GM23338 (cell line): ENCODE data around the gene TM6SF1. TPM values are rescaled to one million over a fixed set of nuclear protein-coding genes. Genes with fewer than 3 reads are reported as not detected.

Experiments
- ATAC-seq: fragments of 200-7000 bp; cut with Tn5 transposase; 3 replicates; pipeline ENCODE4 v1.9.1; 2020
- DNase-seq: peaks from one replicate; pipeline ENCODE4 v3.0.0-alpha.2; 2015; ENCODE audit warnings: low spot score
- H2AFZ ChIP-seq: fragments of 200-600 bp; sonication (generic); 2 replicates; pipeline ENCODE4 v1.8.0; 2016; ENCODE audit warnings: antibody characterized with exemption, mild to moderate bottlenecking, moderate library complexity
- H3F3A ChIP-seq: fragments of 200-600 bp; sonication (generic); replicated peaks from 2 replicates; pipeline ENCODE4 v1.8.0; 2017; ENCODE audit warnings: antibody characterized with exemption, mixed run types, low read depth
- H3K27ac ChIP-seq: fragments of 200-600 bp; sonication (generic); 2 replicates; pipeline ENCODE4 v1.6.1; 2016; ENCODE audit warnings: low read depth
- H3K27me3 ChIP-seq: fragments of 200-600 bp; sonication (generic); 2 replicates; pipeline ENCODE4 v1.8.0; 2016; ENCODE audit warnings: mild to moderate bottlenecking, mixed run types, moderate library complexity; ENCODE audit not compliant: insufficient read depth
- H3K36me3 ChIP-seq: fragments of 200-600 bp; sonication (generic); 2 replicates; pipeline ENCODE4 v1.8.0; 2016; ENCODE audit warnings: mild to moderate bottlenecking; ENCODE audit not compliant: insufficient read depth
- H3K4me1 ChIP-seq: fragments of 200-600 bp; sonication (generic); 2 replicates; pipeline ENCODE4 v1.8.0; 2016; ENCODE audit warnings: mild to moderate bottlenecking, moderate library complexity; ENCODE audit not compliant: insufficient read depth
- H3K4me2 ChIP-seq: fragments of 200-600 bp; sonication (generic); 2 replicates; pipeline ENCODE4 v1.7.1; 2017; ENCODE audit warnings: mixed run types
- H3K4me3 ChIP-seq: fragments of 200-600 bp; sonication (generic); 2 replicates; pipeline ENCODE4 v1.6.1; 2016; ENCODE audit warnings: mixed run types
- H3K79me2 ChIP-seq: fragments of 200-600 bp; sonication (generic); replicated peaks from 2 replicates; pipeline ENCODE4 v1.8.0; 2017; ENCODE audit warnings: mild to moderate bottlenecking; ENCODE audit not compliant: insufficient read depth
- H3K9me2 ChIP-seq: fragments of 200-600 bp; sonication (generic); 2 replicates; pipeline ENCODE4 v1.8.0; 2017; ENCODE audit not compliant: insufficient read depth
- H4K20me1 ChIP-seq: fragments of 200-600 bp; sonication (generic); replicated peaks from 2 replicates; pipeline ENCODE4 v1.8.0; 2017; ENCODE audit warnings: mild to moderate bottlenecking; ENCODE audit not compliant: insufficient read depth
- H3K27ac Mint-ChIP-seq: 2 replicates; pipeline ENCODE4 v1.8.0; 2020; ENCODE audit warnings: inconsistent platforms, mild to moderate bottlenecking, moderate library complexity, mixed read lengths
- H3K27me3 Mint-ChIP-seq: 3 replicates; pipeline ENCODE4 v1.8.0; 2022; ENCODE audit warnings: low read depth, mild to moderate bottlenecking, moderate library complexity, mixed read lengths, inconsistent platforms; ENCODE audit not compliant: insufficient read depth, poor library complexity
- H3K36me3 Mint-ChIP-seq: 3 replicates; pipeline ENCODE4 v1.8.0; 2021; ENCODE audit warnings: low read depth, mild to moderate bottlenecking, inconsistent platforms, moderate library complexity, mixed read lengths
- H3K4me1 Mint-ChIP-seq: 3 replicates; pipeline ENCODE4 v1.8.0; 2020; ENCODE audit warnings: mild to moderate bottlenecking, inconsistent platforms, mixed read lengths
- H3K4me3 Mint-ChIP-seq: 3 replicates; pipeline ENCODE4 v1.8.0; 2021; ENCODE audit warnings: moderate library complexity, mild to moderate bottlenecking, inconsistent platforms, mixed read lengths
- H3K9me3 Mint-ChIP-seq: 3 replicates; pipeline ENCODE4 v1.8.0; 2020; ENCODE audit warnings: moderate library complexity, mild to moderate bottlenecking, inconsistent platforms, mixed read lengths
- CREB1 ChIP-seq: fragments of 250-450 bp; sonication (Bioruptor Pico); IDR thresholded peaks from 2 replicates; pipeline ENCODE4 v1.5.0; 2020; ENCODE audit warnings: low read depth, mild to moderate bottlenecking, moderate library complexity
- EZH2 ChIP-seq: fragments of 200-600 bp; sonication (generic); IDR thresholded peaks from one replicate; pipeline ENCODE4 v1.8.0; 2017; ENCODE audit warnings: antibody characterized with exemption, mild to moderate bottlenecking, low read depth; ENCODE audit not compliant: unreplicated experiment
- EZH2phosphoT487 ChIP-seq: fragments of 200-600 bp; sonication (generic); IDR thresholded peaks from one replicate; pipeline ENCODE4 v1.8.1; 2018; ENCODE audit warnings: antibody characterized with exemption; ENCODE audit not compliant: unreplicated experiment
- JUNB ChIP-seq: IDR thresholded peaks from one replicate; pipeline ENCODE4 v1.6.1; 2016; ENCODE audit warnings: antibody characterized with exemption; ENCODE audit not compliant: unreplicated experiment
- NANOG ChIP-seq: IDR thresholded peaks from 2 replicates; pipeline ENCODE4 v1.6.1; 2016; ENCODE audit warnings: antibody characterized with exemption, borderline replicate concordance
- ZNF114 ChIP-seq: fragments of 250-450 bp; sonication (Bioruptor Pico); IDR thresholded peaks from 2 replicates; pipeline ENCODE4 v1.5.0; 2020; ENCODE audit warnings: mild to moderate bottlenecking, moderate library complexity
- ZNF331 ChIP-seq: fragments of 250-450 bp; sonication (Bioruptor Pico); IDR thresholded peaks from 2 replicates; pipeline ENCODE4 v1.5.0; 2020; ENCODE audit warnings: low read depth, mild to moderate bottlenecking, moderate library complexity
- polyA plus RNA-seq: library from polyadenylated mRNA; unstranded; fragments of >200 nt; fragmentation: Nextera tagmentation; extraction: Ambion mirVana; gene quantifications from 2 replicates; pipeline ENCODE4 v1.2.1, GENCODE V29; 2016
- total RNA-seq: library from RNA; depleted of rRNA; stranded (reverse); fragments of >200 nt; shearing (Covaris generic); gene quantifications from 2 replicates; pipeline ENCODE4 v1.2.3, GENCODE V29; 2014
- TF ChIP-seq, protein P1 (sequence below): IDR thresholded peaks from one replicate; pipeline ENCODE4 v1.6.1; 2018; ENCODE audit warnings: antibody characterized with exemption; ENCODE audit not compliant: unreplicated experiment
- TF ChIP-seq, protein P2 (sequence below): fragments of 250-450 bp; sonication (Bioruptor Pico); IDR thresholded peaks from 2 replicates; pipeline ENCODE4 v1.5.0; 2020; ENCODE audit warnings: mild to moderate bottlenecking, moderate library complexity
- TF ChIP-seq, protein P3 (sequence below), 2 experiments: fragments of 200-600 bp in 1 of 2; sonication (generic) in 1 of 2; conservative IDR thresholded peaks; 2 replicates each; pipeline versions ENCODE4 v1.5.1 to v1.6.1; 2016 to 2017; ENCODE audit warnings: antibody characterized with exemption in 2 of 2, low read depth in 2 of 2, mild to moderate bottlenecking in 2 of 2, moderate library complexity in 1 of 2

The TM6SF1 gene
- total and polyA plus RNA-seq, 2 experiments from 2014 or later = 0.80 to 1.5 TPM

DNA sequence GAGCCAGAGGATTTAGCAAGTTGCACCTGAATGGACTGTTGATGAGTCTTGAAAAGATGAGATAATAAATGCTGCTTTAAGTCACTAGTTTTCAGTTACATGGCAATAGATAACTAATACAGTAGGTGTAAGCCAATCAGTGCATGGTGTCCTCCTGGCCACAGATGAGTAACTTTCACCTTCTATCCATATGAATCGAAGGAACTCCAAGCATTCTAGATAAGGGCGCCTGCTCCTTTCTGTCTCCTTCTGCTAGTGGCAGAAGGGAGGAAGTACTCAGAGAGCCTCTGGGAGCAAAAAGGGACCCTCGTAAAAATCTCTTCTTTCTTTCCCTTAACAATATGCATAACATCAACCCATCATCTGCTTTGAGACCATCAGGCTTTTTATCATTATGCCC lies 37.3 kb downstream of the TM6SF1 start:
- TF ChIP-seq JUNB (no peak), EZH2phosphoT487 (no peak), EZH2 (no peak), ZNF114 (CRISPR knock-in tag) (no peak), NANOG (no peak), ZNF331 (CRISPR knock-in tag) (no peak), CREB1 (no peak)
- TF ChIP-seq, protein P1, sequence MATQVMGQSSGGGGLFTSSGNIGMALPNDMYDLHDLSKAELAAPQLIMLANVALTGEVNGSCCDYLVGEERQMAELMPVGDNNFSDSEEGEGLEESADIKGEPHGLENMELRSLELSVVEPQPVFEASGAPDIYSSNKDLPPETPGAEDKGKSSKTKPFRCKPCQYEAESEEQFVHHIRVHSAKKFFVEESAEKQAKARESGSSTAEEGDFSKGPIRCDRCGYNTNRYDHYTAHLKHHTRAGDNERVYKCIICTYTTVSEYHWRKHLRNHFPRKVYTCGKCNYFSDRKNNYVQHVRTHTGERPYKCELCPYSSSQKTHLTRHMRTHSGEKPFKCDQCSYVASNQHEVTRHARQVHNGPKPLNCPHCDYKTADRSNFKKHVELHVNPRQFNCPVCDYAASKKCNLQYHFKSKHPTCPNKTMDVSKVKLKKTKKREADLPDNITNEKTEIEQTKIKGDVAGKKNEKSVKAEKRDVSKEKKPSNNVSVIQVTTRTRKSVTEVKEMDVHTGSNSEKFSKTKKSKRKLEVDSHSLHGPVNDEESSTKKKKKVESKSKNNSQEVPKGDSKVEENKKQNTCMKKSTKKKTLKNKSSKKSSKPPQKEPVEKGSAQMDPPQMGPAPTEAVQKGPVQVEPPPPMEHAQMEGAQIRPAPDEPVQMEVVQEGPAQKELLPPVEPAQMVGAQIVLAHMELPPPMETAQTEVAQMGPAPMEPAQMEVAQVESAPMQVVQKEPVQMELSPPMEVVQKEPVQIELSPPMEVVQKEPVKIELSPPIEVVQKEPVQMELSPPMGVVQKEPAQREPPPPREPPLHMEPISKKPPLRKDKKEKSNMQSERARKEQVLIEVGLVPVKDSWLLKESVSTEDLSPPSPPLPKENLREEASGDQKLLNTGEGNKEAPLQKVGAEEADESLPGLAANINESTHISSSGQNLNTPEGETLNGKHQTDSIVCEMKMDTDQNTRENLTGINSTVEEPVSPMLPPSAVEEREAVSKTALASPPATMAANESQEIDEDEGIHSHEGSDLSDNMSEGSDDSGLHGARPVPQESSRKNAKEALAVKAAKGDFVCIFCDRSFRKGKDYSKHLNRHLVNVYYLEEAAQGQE = no peak
- TF ChIP-seq, protein P2, sequence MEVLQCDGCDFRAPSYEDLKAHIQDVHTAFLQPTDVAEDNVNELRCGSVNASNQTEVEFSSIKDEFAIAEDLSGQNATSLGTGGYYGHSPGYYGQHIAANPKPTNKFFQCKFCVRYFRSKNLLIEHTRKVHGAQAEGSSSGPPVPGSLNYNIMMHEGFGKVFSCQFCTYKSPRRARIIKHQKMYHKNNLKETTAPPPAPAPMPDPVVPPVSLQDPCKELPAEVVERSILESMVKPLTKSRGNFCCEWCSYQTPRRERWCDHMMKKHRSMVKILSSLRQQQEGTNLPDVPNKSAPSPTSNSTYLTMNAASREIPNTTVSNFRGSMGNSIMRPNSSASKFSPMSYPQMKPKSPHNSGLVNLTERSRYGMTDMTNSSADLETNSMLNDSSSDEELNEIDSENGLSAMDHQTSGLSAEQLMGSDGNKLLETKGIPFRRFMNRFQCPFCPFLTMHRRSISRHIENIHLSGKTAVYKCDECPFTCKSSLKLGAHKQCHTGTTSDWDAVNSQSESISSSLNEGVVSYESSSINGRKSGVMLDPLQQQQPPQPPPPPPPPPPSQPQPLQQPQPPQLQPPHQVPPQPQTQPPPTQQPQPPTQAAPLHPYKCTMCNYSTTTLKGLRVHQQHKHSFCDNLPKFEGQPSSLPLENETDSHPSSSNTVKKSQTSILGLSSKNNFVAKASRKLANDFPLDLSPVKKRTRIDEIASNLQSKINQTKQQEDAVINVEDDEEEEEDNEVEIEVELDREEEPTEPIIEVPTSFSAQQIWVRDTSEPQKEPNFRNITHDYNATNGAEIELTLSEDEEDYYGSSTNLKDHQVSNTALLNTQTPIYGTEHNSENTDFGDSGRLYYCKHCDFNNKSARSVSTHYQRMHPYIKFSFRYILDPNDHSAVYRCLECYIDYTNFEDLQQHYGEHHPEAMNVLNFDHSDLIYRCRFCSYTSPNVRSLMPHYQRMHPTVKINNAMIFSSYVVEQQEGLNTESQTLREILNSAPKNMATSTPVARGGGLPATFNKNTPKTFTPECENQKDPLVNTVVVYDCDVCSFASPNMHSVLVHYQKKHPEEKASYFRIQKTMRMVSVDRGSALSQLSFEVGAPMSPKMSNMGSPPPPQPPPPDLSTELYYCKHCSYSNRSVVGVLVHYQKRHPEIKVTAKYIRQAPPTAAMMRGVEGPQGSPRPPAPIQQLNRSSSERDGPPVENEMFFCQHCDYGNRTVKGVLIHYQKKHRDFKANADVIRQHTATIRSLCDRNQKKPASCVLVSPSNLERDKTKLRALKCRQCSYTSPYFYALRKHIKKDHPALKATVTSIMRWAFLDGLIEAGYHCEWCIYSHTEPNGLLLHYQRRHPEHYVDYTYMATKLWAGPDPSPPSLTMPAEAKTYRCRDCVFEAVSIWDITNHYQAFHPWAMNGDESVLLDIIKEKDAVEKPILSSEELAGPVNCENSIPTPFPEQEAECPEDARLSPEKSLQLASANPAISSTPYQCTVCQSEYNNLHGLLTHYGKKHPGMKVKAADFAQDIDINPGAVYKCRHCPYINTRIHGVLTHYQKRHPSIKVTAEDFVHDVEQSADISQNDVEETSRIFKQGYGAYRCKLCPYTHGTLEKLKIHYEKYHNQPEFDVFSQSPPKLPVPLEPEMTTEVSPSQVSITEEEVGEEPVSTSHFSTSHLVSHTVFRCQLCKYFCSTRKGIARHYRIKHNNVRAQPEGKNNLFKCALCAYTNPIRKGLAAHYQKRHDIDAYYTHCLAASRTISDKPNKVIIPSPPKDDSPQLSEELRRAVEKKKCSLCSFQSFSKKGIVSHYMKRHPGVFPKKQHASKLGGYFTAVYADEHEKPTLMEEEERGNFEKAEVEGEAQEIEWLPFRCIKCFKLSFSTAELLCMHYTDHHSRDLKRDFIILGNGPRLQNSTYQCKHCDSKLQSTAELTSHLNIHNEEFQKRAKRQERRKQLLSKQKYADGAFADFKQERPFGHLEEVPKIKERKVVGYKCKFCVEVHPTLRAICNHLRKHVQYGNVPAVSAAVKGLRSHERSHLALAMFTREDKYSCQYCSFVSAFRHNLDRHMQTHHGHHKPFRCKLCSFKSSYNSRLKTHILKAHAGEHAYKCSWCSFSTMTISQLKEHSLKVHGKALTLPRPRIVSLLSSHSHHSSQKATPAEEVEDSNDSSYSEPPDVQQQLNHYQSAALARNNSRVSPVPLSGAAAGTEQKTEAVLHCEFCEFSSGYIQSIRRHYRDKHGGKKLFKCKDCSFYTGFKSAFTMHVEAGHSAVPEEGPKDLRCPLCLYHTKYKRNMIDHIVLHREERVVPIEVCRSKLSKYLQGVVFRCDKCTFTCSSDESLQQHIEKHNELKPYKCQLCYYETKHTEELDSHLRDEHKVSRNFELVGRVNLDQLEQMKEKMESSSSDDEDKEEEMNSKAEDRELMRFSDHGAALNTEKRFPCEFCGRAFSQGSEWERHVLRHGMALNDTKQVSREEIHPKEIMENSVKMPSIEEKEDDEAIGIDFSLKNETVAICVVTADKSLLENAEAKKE (CRISPR knock-in tag) = no peak
- TF ChIP-seq, protein P3, sequence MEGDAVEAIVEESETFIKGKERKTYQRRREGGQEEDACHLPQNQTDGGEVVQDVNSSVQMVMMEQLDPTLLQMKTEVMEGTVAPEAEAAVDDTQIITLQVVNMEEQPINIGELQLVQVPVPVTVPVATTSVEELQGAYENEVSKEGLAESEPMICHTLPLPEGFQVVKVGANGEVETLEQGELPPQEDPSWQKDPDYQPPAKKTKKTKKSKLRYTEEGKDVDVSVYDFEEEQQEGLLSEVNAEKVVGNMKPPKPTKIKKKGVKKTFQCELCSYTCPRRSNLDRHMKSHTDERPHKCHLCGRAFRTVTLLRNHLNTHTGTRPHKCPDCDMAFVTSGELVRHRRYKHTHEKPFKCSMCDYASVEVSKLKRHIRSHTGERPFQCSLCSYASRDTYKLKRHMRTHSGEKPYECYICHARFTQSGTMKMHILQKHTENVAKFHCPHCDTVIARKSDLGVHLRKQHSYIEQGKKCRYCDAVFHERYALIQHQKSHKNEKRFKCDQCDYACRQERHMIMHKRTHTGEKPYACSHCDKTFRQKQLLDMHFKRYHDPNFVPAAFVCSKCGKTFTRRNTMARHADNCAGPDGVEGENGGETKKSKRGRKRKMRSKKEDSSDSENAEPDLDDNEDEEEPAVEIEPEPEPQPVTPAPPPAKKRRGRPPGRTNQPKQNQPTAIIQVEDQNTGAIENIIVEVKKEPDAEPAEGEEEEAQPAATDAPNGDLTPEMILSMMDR (conservative IDR thresholded peaks at IDR 0.05; ENCODE audit: low read depth in 2 of 2) = no peak
- DNase-seq (peak; percentile 28), ATAC-seq (peak; percentile 32; the same call in 1 of the 3 replicates)
- no peak overlapping the region for H3K27ac Mint-ChIP-seq
- peaks cover 6% of the 10 kb centered on the region; the same call in 2 of the 3 replicates for H3K4me1 Mint-ChIP-seq
- H4K20me1 ChIP-seq = 0 out of 2 replicates have a peak, but pooled peaks cover 4% of the 10 kb centered on the region
- no peaks in the 10 kb centered on the region; the same call in 2 of the 3 replicates for H3K9me3 Mint-ChIP-seq
- no peaks in the 10 kb centered on the region for H3K79me2 ChIP-seq
- H3K36me3 ChIP-seq = peaks cover 13% of the 10 kb centered on the region
- H3F3A ChIP-seq = no peaks in the 10 kb centered on the region; the same call in 1 of the 2 replicates
- H3K9me2 ChIP-seq = no peaks in the 10 kb centered on the region
- H3K4me2 ChIP-seq = no peak overlapping the region
- no peak overlapping the region for H3K27ac ChIP-seq
- no peak overlapping the region for H3K4me3 ChIP-seq
- H2AFZ ChIP-seq = no peak overlapping the region
- H3K27me3 ChIP-seq = no peaks in the 10 kb centered on the region
- H3K27me3 Mint-ChIP-seq = no peaks in the 10 kb centered on the region
- no peaks in the 10 kb centered on the region for H3K4me1 ChIP-seq
- peaks cover 70% of the 10 kb centered on the region for H3K36me3 Mint-ChIP-seq
- no peak overlapping the region for H3K4me3 Mint-ChIP-seq
